Chondrocyte (in vitro differentiated cells): Measurements from ENCODE around the gene HSPB3. TPM values are rescaled to one million over a fixed set of nuclear protein-coding genes. Genes with fewer than 3 reads are reported as not detected.

Experiments
- DNase-seq: peaks from one replicate; pipeline ENCODE4 v3.0.0; 2021; ENCODE audit warnings: mixed read lengths, low spot score
- H3K27ac Mint-ChIP-seq: one replicate; pipeline ENCODE4 v1.8.0; 2021; ENCODE audit warnings: mild to moderate bottlenecking, moderate library complexity, mixed read lengths; ENCODE audit not compliant: unreplicated experiment
- H3K27me3 Mint-ChIP-seq: 2 replicates; pipeline ENCODE4 v1.8.0; 2021; ENCODE audit warnings: low read depth, mixed read lengths
- H3K36me3 Mint-ChIP-seq: 2 replicates; pipeline ENCODE4 v1.8.0; 2021; ENCODE audit warnings: low read depth, mixed read lengths
- H3K4me1 Mint-ChIP-seq: 2 replicates; pipeline ENCODE4 v1.8.0; 2021; ENCODE audit warnings: low read depth, mild to moderate bottlenecking, mixed read lengths
- H3K4me3 Mint-ChIP-seq: one replicate; pipeline ENCODE4 v1.8.0; 2021; ENCODE audit warnings: mild to moderate bottlenecking, moderate library complexity, mixed read lengths; ENCODE audit not compliant: unreplicated experiment
- H3K9me3 Mint-ChIP-seq: 2 replicates; pipeline ENCODE4 v1.8.0; 2021; ENCODE audit warnings: low read depth, mixed read lengths
- CTCF ChIP-seq: fragments of 200-600 bp; sonication (generic); IDR thresholded peaks from 2 replicates; pipeline ENCODE4 v1.5.0; 2021; ENCODE audit warnings: antibody characterized with exemption, mild to moderate bottlenecking, moderate library complexity
- total RNA-seq: library from RNA; stranded (reverse); gene quantifications from 3 replicates; pipeline ENCODE4 v1.2.1, GENCODE V29; 2021

Gene HSPB3
- total RNA-seq, 1 donor from 2014 or later, result 0.37 TPM

GRCh38 chr5:54446379-54446732 lies 9.1 kb upstream of the HSPB3 start:
- Mint-ChIP-seq H3K4me3 (no peak overlapping the region), H3K36me3 (no peaks in the 10 kb centered on the region), H3K27me3 (no peaks in the 10 kb centered on the region), H3K27ac (peak overlapping the region; percentile 38), H3K9me3 (no peaks in the 10 kb centered on the region), H3K4me1 (peaks cover 38% of the 10 kb centered on the region)
- DNase-seq, result no peak
- TF ChIP-seq CTCF, result no peak

GRCh38 chr5:54449923-54450322 lies 5.6 kb upstream of the HSPB3 start:
- Mint-ChIP-seq H3K9me3 (no peaks in the 10 kb centered on the region), H3K4me3 (no peak overlapping the region), H3K36me3 (no peaks in the 10 kb centered on the region), H3K27ac (no peak overlapping the region), H3K27me3 (no peaks in the 10 kb centered on the region), H3K4me1 (peaks cover 33% of the 10 kb centered on the region)
- DNase-seq, result no peak
- no peak for TF ChIP-seq CTCF

- H3K36me3 Mint-ChIP-seq, result no peaks in the 10 kb centered on the region
- no peak overlapping the region for H3K4me3 Mint-ChIP-seq
- TF ChIP-seq CTCF, result no peak
- no peaks in the 10 kb centered on the region for H3K27me3 Mint-ChIP-seq
- peaks cover 37% of the 10 kb centered on the region for H3K4me1 Mint-ChIP-seq
- H3K9me3 Mint-ChIP-seq, result no peaks in the 10 kb centered on the region
- H3K27ac Mint-ChIP-seq, result no peak overlapping the region
- DNase-seq, result no peak
Measured at GRCh38 chr5:54450542-54450941, 5.0 kb upstream of the HSPB3 start.

- H3K27me3 Mint-ChIP-seq, result no peaks in the 10 kb centered on the region
- no peak overlapping the region for H3K4me3 Mint-ChIP-seq
- DNase-seq, result no peak
- TF ChIP-seq CTCF, result no peak
- no peak overlapping the region for H3K27ac Mint-ChIP-seq
- no peaks in the 10 kb centered on the region for H3K9me3 Mint-ChIP-seq
- no peaks in the 10 kb centered on the region for H3K36me3 Mint-ChIP-seq
- peaks cover 41% of the 10 kb centered on the region for H3K4me1 Mint-ChIP-seq
Measured at GRCh38 chr5:54453046-54453445, 2.5 kb upstream of the HSPB3 start.

GRCh38 chr5:54454602-54455001 lies 897 bp upstream of the HSPB3 start:
- Mint-ChIP-seq H3K36me3 (no peaks in the 10 kb centered on the region), H3K27ac (peak overlapping the region; percentile 88), H3K4me1 (peaks cover 45% of the 10 kb centered on the region), H3K4me3 (no peak overlapping the region), H3K27me3 (no peaks in the 10 kb centered on the region), H3K9me3 (no peaks in the 10 kb centered on the region)
- no peak for TF ChIP-seq CTCF
- no peak for DNase-seq
